ENCODE results near the gene DLK1.

DLK1 gene

DNA sequence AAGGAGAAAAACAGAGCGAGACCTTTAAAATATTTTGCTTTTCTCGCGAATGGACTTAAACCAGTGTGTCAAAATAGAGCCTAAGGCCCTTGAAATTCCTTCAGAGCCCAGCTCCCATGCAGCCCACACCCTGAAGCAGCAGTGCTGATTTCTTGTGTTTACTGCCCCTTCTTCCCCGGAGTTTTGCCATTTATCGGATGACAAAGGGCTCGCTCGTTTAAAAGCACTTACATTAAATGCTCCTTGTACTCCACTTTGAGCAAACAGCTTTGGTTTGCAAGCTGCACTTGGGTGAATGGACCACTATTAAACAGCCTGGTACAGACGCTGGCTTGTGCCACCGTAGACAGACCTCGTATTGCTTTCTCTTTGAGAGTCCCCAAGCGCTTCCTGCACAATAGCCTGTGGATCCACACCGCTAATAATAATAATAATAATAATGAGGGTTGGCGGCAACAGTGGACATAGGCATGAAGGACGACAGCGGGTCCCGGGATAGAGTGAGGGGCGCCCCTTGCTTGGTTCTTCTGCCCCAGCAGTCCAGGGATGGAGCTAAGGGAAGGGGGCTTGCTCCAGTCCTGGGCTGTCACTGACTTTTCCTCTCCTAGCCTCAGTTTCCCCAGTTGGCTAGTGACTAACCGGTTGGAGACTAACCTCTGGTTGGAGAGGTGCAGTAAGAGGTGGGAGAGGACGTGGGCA lies 6.6 kb downstream of the DLK1 start:
- peak; percentile 60 for DNase-seq (ENCODE audit: low read depth, low spot score)

DNA sequence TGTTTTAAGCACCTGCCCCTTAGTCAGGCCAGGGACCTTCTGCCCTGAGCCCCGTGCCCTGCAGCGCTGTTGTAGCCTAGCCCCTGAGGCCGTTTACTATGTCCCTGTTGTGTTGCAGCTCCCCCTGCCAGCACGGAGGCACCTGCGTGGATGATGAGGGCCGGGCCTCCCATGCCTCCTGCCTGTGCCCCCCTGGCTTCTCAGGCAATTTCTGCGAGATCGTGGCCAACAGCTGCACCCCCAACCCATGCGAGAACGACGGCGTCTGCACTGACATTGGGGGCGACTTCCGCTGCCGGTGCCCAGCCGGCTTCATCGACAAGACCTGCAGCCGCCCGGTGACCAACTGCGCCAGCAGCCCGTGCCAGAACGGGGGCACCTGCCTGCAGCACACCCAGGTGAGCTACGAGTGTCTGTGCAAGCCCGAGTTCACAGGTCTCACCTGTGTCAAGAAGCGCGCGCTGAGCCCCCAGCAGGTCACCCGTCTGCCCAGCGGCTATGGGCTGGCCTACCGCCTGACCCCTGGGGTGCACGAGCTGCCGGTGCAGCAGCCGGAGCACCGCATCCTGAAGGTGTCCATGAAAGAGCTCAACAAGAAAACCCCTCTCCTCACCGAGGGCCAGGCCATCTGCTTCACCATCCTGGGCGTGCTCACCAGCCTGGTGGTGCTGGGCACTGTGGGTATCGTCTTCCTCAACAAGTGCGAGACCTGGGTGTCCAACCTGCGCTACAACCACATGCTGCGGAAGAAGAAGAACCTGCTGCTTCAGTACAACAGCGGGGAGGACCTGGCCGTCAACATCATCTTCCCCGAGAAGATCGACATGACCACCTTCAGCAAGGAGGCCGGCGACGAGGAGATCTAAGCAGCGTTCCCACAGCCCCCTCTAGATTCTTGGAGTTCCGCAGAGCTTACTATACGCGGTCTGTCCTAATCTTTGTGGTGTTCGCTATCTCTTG lies 7.6 kb downstream of the DLK1 start:
- no peak for DNase-seq (ENCODE audit: low read depth, low spot score)

DNA sequence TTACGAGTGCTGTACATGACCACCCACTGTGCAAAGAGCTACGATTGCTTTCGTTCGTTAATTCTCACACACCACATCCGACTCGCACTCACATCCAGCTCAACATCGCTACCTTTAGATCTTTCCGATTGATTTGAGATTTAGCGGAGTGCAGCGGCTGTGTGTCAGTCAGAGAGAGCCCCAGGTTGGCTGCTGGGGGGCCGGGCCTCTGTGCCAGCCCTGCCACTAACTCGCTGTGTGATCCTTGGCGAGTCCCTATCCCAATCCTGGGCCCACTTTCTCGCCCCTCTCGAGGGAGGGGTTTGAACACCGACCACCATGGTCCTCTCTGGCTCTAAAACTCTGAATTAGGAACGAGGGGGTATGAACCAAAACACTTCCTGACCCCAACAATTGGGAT lies 8.6 kb downstream of the DLK1 start:
- no peak for DNase-seq (ENCODE audit: low read depth, low spot score)

DNA sequence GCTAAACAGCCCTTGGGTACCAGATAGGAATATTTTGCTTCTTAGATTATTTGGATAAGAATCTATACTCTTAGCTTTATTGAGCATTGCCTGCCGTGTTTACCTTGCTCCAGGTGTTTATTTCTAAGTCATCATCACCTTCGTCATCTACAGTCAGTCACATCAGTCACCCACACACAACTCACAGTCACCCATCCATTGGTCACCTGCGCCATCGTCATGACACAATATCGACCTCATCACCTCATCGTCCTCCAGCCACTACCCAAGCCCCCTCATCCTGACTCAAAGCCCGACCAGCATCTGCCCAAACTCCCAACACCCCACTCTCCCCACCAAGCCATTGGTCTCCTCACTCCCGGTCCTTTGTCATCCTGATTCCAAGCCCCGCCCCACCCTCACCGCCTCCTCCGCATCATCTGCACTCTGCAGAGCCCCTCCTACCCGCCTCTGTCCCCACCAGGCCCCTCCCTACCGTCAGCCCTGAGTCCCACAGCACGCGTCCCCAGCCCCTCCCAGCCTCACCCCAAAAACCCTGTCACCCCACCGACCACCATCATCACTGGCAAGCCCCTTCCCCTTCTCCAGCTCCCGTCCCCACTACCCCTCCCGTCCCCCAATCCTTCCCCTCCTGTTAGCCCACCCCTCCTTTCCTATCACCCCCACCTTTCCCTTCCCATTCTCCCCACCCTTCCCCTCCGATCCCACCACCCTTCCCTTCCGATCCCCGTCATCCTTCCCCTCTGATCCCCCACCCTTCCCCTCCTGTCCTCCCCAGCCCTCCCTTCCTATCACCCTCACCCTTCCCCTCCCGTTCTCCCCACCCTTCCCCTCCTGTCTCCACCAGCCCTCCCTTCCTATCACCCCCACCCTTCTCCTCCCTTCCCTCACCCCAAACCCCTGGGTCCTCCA lies 9.8 kb downstream of the DLK1 start:
- no peak for DNase-seq (ENCODE audit: low read depth, low spot score)

DNA sequence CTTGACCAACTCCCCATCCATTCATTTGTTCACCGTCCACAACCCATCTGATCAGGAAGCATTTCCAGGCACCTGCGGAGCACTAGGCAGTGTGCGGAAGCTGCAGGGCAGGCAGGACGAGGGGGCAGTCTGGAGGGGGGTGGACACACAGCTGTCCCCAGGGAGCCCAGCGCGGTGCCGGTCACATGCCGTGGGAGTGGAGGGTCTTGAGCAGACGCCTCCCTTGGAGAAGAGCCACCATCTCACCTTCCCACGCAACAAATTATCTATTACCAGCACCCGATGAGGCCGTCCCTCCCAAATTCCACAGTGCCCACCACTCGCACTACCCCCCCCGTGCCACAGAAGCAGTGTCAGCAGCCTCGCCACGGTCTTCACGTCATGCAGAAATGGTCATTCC lies 10.8 kb downstream of the DLK1 start:
- DNase-seq (ENCODE audit: low read depth, low spot score) = no peak

DNA sequence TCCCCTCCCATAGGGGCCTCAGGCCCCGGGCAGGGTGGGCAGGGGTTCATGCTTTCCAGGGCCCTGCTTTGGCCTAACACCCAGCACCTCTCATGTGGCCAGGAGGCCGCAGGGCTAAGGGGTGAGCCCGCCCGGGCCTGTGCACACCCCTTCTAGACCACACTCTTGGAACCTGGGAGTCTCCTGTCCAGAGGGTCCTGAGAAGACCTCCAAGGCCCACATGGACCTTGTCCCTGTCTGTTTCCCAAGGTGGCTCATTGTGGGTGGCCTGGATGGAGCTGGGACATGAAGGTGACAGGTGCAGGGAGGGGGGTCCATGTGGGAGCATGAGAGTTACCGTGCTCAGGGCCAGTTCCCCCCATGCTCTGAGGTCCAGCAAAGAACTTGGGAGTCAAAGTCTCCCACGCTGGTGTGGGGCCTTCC lies 11.6 kb downstream of the DLK1 start:
- no peak for DNase-seq (ENCODE audit: low read depth, low spot score)

DNA sequence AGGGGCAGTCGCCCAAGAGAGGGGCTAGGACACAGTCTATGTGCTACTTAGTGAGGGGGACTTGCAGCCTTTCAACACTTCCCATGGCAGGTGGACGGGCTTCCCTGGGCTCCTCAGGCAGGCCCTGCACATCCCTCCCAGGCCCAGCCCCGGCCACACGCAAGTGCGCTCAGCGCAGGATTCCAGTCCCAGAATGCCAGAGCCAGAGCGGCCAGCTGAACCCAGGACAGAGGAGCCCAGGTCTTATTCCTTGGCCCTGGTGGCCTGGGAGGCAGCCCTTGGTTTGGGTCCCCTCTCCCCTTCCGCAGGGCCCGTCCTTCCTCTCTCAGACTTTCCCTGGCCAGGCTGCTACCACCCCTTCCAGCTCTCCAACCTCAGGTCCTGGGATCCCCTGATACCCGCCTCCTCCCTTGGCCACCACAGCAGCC lies 12.0 kb downstream of the DLK1 start:
- DNase-seq (ENCODE audit: low read depth, low spot score) = no peak

DNA sequence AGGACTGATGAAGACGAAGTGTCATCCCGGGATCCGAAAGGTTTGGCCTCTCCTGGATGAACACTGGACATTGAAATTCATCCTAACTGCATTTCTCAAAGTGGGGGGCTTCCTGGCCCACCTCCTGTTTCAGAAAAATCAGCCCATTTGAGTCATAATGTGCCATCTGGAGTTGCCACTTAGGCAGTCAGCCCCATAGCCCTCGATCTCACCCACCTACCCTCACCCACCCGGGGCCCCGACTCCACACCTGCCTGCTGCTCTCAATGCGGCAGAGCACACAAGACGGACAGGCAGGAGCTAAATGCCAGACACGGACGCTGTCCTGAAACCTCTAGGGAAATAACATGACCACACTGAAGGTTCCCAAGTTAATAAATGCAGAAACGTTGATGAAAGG lies 12.6 kb downstream of the DLK1 start:
- no peak for DNase-seq (ENCODE audit: low read depth, low spot score)

DNA sequence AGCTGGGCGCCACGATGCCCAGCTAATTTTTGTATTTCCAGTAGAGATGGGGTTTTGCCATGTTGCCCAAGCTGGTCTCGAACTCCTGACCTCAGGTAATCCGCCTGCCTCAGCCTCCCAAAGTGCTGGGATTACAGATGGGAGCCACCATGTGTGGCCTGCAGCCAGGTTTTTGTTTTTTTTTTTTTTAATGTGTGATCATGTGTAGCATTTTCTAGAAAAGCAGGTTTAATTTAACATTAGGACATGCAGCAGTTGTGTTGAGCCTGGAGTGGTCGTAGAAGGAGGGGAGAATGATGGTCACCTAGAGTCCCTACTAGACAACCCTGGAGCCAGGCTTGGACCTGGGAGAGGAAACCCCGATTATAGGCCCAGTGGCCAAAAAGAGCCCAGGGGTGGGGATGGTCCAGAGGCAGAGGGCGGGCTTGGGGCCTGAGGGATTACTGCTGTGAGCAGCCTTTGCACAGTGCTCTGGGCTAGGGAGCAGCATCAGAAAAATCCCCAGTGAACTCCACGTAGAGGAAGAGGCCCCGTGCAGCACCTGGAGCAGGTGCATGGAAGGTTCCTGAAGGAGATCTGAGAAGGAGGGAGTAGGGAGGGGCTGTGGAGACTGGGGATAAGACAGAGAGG lies 13.6 kb downstream of the DLK1 start:
- DNase-seq (ENCODE audit: low read depth, low spot score) = no peak

DNA sequence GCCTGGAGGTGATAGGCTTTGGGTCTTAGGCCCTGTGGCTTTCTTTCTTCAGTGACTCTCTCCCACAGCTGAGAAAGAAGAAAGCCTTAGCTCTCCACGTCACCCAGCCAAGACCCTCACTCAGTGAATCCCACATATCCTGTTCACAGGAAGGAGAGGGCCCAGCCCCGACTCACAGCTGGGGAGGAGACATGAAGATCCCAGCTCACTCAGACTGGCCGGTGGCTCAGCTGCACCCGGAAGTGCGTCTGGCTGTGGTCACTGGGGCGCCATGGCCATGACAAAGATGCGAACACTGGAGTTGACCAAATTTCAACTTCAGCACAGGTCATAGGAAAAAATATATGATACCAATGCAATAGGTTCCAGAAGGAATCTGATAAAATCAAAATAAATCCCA lies 14.2 kb downstream of the DLK1 start:
- DNase-seq (ENCODE audit: low read depth, low spot score) = no peak

DNA sequence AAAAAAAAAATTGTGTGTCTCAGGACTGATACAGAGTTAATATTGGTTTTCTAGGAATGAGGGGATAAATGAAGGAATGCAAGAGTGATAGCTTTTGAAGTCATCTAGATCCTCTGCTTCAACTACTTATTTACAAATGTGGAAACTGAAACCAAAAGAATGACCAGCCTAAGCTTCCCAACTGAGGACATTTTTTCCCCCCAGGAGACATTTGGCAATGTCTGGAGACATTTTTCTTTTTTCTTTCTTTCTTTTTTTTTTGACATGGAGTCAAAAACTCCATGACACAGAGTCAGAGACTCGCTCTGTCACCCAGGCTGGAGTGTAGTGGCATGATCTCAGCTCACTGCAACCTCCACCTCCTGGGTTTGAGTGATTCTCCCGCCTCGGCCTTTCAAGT lies 15.3 kb downstream of the DLK1 start:
- DNase-seq (ENCODE audit: low read depth, low spot score) = no peak

DNA sequence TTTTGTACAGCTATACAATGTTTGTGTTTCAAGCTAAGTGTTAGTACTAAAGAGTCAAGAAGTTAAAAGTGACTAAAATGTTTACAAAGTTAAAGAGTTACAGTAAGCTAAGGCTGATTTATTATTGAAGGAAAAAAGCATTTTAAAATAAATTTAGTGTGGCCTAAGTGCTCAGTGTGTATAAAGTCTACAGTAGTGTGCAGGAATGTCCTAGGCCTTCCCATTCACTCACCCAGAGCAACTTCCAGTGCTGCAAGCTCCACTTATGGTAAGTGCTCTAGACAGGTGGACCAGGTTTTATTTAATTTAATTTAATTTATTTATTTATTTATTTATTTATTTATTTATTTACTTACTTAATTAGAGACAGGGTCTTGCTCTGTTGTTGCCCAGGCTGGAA lies 19.6 kb downstream of the DLK1 start:
- no peak for DNase-seq (ENCODE audit: low read depth, low spot score)

DNA sequence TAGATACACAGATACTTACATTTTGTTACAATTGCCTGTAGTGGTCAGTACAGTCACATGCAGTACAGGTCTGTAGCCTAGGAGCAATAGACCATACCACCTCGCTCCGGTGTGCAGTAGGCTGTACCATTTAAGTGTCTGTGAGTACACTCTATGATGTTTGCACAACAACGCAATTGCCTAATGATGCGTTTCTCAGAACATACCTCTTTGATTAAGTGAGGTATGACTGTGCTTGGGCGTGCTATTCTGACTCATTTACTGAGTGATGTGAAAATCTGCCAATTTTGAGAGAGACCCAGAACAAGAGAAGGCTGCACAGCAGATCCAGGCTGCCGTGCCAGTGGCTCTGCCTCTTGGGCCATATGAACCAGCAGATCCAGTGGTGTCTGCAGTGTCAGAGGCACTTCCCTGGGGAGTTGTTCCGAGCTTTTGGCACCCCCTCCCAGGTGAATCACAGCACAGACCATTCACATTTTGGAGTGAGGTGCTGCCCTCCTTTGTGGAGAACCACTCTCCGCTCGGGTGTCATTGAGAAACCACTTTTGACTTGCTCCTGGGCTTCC lies 20.4 kb downstream of the DLK1 start:
- no peak for DNase-seq (ENCODE audit: low read depth, low spot score)

DNA sequence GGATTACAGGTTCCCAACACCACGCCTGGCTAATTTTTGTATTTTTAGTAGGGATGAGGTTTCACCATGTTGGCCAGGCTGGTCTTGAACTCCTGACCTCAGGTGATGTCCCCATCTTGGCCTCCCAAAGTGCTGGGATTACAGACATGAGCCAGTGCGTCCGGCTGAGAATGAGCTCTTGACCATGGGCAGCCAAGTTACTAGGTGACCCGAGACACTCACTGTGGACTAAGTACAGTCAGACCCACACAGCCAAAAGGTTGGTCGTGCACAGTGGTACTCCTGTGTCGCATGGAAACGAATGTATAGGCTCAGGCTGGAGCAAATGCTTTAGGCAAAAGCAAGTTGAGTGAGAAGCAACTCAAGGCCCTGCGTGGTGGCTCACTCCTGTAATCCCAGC lies 21.0 kb downstream of the DLK1 start:
- DNase-seq (ENCODE audit: low read depth, low spot score) = no peak

DNA sequence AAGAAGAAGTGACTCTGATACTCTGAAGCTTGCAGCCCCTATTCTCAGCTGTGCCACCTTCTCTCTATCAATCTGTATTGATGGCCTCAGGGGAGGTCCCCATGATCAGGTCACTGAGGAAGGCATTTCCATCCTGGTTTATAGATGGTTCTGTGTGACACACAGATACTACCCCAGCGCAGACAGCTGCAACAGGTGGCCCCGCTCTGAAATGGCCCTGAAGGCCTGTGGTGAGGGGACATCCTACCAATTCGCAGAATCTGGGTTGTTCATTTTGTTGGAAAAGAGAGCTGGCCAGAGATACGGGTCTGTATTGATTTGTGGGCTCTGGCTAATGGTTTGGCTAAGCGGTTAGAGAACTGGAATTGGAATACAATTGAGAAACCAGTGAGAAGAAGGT lies 21.7 kb downstream of the DLK1 start:
- DNase-seq (ENCODE audit: low read depth, low spot score) = no peak

DNA sequence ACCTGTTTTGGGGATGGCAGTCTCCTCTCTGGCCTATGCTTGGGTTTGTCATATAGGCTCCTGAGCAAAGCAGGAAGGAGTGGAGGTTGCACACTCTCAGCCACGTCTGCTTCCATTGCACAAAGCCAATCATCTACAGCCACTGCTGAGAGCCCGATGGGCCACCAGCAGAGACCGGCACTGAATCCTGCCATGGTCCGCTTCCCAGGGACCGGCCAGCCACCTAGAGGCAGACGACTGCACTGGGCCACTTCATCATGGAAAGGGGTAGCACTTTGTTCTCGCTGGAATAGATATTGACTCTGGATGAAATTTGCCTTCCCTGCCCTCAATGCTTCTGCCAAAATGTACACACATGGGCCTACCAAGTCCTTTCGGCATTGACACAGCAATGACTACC lies 22.3 kb downstream of the DLK1 start:
- DNase-seq (ENCODE audit: low read depth, low spot score) = no peak

DNA sequence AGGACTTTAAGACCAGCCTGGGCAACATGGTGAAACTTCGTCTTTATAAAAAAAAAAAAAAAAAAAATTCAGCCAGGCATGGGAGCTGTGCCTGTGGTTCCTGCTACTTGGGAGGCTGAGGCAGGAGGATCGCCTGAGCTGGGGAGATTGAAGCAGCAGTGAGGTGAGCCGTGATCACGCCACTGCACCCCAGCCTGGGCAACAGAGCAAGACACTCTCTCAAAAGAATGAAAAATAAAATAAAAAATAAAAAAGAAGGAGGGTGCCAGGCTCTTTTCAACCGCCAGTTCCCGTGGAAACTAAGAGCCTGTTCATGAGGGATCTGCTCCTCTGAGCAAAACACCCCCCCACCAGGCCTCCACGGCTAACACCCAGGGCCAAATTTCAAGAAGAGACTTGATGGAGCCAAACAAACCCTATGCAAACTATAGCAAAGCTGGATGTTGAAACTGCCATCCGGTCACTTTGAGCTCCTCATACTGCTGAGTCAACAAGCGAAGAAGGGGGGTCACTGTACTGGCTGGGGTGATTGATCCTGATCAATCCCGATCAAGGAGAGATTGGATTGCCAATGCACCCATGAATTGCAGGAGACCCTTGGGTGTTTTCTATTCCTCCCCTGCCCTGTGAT lies 23.4 kb downstream of the DLK1 start:
- DNase-seq (ENCODE audit: low read depth, low spot score) = no peak

DNA sequence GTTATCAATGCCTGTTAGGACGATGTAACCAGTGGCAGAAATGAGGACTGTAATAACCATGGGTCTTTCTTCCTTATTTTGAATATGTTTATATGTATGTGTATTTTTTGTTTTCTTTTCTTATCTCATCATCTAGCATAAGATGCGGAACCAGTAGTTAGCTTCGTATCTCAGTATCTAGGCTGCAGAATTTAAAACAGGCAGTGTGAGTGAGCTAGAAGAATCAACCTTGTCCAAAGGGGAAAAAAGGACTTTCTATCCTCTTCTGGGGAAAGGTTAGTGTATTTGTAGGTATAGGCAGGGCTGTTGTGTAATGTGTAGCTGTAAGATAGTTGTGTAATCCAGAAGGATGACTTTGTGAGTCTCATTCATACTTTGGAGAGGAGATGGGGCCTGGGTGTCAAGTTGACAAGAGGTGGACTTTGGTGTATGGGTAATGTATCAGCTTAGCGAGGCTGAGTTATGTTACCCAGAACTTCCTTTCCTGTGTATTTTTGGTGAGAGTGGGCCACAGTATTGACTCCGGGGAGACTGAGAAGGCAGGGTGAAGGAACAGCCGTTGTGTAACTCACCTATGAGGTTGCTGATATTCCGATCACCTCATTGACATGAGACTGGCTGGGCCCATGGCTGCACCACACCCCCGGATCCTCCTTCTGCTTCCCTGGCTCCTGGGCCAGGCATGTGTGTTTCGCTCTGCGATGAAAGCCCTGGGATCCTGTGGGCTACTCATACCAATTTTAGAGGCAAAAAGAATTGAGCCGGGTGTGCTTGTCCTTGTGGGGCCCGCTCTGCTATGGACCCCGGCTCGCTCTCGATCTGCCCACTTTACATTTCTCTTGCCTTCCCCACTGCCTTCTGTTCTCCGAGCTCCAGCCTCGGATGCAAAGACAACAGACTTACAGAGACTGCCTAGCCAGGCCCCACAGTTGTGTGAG lies 24.3 kb downstream of the DLK1 start:
- no peak for DNase-seq (ENCODE audit: low read depth, low spot score)

DNA sequence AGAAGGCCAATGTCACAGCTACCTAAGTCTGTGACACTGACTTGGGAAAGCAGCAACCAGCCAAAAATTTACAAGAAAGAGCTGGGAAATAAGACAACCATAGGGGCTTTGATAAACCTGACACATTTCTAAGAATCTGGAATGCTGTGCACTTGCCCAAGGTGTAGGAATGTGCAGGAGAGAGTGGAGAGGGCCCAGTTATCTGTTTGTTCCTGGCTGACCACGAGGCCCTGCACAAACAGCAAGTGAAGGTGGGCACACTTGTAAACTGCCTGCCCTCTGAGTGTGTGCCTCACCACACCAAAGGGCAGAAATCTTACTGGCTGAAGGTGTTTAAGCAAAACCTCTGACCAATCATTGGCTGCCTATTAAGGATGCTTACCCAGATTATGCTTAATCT lies 27.3 kb downstream of the DLK1 start:
- DNase-seq (ENCODE audit: low read depth, low spot score) = no peak

DNA sequence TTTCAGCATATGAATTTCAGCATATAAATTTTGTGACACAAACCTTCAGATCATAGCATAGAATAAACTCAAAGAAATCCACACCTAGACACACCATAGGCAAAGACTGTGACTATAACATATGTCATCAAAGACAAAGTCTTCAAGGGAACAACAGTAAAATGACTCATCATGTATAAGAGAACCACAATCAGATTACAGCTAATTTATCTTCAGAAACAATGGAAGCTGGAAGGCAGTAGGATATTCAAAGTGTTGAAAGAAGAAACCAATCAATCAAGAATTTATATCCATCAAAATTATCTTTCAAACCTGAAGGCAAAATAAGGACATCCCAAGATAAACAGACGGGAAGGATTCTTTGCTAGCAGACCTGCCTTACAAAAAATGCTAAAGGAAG lies 29.0 kb downstream of the DLK1 start:
- DNase-seq (ENCODE audit: low read depth, low spot score) = no peak

Measured in ELF-1 (cell line).